Measurements from ENCODE around the gene PITRM1.

Gene PITRM1

DNA sequence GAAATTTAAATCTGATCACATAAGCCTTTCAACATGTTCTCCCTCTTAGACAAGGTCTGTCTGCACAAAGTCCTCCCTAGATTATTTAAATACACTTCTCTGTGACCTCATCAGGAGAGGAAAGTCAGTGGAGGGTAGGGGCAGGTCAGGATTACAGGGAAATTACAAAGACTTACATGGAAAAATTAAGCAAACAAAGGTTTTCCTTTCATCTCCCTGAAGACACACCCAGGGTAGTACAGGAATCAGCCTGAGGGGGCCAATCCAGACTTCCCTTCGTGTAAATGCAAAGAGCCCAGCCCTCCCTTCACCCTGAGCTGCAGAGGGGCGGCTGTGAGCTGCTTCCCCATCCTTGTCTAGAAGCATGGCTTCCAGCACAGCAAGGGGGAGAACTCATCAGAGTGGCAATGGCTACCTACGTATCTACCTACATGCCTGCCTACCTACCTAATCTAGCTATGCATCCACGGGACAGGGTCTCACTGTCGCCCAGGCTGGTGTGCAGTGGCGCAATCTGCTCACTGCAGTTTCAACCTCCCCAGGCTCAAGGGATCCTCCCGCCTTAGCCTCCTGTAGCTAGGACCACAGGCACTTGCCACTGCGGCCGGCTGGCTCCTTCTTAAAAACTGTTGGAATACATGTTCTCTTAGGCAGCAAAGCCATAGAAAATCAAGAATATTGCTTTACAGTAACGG lies 33.2 kb downstream of the PITRM1 start:
- no peak for DNase-seq (ENCODE audit: low read depth in 2 of 2)

DNA sequence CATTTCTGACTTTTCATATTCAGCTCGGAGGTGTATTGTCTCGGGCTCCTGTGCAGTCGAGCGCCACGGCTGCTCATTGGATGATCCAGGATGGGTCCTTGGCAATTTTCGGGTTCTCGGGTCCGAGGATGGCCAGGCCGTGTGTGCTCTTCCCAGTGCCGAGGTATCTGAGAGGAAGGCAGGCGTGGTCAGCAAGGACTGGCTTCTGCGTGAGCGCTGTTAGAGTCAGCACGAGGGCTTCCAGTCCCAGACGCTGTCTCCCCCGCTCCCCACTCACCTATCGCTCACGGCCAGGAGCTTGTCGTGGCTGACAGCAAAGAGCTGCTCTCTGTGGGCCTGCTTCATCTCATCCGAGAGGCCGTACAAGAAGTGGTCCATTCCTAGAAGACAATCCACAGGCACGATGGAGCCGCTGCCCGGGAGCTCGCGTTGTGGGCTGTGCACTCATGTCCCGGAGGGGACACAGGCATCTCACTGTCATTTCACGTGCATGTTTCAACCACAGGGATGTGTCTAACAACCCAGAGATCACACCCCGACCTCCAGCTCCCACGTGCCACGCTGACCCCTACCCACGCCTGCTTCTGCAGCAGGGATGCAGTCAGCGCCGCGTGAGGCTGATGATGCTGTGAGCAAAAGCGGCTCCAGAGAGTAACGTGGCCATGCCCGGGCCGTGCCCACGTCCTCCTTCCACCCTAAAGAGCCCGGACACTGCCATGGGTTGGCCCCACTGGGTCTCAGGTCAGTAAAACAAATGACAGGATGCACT lies 34.4 kb downstream of the PITRM1 start:
- DNase-seq (ENCODE audit: low read depth in 2 of 2): no peak

DNA sequence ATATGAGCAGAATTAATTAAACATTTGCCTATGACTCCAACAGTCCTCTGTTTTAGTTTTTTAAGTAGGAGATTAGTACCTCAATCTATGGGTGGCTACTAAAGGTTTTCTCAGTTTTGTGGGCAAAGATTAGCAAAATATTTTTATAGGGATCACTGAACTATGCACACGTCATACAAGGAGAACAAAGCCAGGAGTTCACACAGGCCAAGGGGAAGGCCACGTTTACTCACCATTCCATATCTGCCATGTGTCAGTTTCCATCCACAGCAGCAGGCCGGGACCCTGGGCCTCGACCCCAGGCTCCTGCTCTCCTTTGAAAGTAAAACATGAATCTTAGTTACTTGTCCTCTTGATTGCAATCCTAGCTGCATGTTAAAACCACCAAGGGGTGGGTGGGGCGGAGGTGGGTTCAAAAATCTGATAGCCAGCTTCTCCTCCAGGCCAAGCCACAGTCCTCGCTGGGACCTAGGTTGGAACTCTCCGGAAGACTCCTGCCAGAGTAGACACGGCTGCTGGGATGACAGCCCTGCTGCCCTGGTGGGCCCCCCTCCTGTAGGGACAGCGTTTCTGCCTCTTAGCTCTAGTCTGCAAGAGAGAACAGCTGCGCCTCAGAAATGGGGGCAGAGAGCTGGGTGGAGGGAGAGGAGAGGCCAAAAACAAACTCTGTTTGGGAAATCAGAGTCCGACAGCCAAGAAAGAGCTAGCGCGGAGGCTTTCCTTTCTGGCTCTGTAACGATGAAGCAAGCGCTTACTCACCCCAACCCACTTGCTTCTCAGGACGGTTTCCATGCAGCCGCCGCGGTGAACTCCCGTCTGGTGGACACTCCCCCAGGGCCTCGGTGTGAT lies 35.6 kb downstream of the PITRM1 start:
- DNase-seq (ENCODE audit: low read depth in 2 of 2): no peak

DNA sequence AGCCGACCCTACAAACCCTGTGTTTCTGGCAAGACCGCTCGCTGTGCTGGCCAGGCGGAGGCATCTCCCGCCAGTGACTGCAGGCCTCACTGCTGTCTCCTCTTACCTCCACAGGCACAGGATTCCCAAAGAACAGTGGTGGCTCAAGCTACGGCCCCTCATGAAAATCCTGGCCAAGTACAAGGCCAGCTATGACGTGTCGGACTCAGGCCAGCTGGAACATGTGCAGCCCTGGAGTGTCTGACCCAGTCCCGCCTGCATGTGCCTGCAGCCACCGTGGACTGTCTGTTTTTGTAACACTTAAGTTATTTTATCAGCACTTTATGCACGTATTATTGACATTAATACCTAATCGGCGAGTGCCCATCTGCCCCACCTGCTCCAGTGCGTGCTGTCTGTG lies 36.2 kb downstream of the PITRM1 start:
- no peak for DNase-seq (ENCODE audit: low read depth in 2 of 2)

DNA sequence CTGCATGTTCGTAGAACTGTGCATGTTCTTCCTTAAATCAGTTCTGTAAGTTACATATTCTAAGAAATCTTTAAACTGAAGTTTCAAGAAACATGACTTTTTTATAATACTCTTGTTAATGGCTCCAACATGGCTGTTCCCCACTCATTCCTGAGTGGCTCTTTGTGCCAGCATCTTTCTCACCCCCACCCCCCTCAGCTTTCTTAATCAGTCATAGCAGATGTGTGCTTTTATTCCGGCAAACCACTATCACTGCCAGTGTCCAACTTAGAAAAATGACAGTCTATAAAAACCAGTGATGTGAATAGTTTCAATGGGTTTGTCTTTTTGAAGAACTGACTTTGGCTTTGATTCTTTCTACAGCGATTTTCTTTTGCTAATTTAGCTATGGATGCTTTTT lies 37.6 kb downstream of the PITRM1 start:
- no peak for DNase-seq (ENCODE audit: low read depth in 2 of 2)

DNA sequence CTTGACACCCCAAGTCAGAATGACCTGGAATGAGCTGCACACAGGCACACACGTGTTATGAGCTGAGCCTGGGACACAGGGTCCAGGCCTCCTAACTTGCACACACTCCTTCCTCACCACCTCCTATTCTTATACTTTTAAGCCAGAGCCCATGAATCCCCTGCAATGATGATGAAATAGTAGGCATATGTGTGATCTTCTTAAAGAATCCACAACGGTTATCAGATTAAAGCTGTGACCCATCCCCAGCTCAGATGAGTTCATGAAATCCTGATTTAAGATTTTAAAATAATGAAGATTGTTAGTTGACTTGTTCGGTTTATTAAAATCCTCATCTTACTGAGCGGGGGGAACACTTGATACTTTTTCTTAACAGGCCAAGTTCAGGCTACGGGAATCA lies 38.6 kb downstream of the PITRM1 start:
- no peak for DNase-seq (ENCODE audit: low read depth in 2 of 2)

DNA sequence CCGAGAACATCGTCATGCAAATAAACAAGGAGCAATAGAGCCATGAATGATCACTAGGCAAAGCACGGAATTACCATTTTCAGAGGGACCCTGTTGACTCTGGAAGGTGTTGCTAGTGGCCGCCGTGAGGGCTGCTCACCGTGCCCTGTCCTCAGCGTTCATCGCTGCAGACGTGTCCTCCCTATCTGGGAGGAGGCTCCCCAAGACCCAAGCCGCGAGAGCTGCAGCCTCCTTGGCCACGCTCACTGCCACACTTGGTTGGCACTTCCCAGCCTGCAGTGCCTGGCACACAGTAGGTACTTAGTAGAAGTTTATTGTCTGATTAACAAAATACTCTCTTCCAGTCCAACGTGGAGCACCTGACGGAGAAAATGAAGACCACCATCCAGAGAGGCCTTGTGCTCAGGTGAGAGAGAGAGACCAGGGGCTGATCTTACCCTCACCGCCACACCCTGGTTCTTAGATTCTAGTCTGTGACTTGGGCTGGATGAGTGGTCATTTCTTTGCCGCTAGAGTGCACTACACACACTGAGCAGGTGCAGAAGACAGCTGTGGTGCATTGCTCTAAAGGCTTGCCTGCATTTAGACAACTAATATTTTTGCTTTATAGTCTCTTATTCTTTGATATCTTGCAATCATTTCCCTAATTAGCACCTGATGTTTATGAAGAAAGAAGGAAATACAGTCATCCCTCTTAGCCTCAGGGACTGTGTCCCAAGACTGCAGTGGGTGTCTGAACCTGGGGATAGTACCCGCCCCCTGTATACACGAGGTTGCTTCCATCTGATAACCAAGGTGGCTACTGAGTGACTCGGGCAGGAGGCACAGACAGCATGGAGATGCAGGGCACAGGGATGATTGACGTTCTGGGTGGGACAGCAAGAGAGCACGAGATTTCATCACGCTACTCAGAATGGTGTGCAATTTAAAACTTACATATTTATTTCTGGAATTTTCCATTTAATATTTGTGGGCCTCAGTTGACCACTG lies 40.3 kb downstream of the PITRM1 start:
- DNase-seq (ENCODE audit: low read depth in 2 of 2): no peak

DNA sequence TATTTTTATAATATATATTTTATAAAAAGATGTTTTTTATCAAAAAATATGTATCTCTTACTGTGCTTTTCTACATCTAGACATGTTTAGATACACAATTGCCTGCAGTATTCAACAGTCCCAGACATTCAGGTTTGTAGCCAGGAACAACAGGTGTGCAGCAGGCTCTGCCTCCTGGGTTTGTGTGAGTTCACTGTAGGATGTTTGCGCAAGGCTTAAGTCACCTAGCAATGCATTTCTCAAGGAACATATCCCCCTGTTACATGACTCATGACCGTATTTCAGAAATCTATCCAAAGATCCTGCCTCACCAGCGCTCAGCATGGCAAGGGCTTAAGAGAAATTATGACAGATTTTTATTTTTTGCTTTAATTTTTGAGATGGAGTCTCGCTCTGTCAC lies 41.5 kb downstream of the PITRM1 start:
- DNase-seq (ENCODE audit: low read depth in 2 of 2): no peak

DNA sequence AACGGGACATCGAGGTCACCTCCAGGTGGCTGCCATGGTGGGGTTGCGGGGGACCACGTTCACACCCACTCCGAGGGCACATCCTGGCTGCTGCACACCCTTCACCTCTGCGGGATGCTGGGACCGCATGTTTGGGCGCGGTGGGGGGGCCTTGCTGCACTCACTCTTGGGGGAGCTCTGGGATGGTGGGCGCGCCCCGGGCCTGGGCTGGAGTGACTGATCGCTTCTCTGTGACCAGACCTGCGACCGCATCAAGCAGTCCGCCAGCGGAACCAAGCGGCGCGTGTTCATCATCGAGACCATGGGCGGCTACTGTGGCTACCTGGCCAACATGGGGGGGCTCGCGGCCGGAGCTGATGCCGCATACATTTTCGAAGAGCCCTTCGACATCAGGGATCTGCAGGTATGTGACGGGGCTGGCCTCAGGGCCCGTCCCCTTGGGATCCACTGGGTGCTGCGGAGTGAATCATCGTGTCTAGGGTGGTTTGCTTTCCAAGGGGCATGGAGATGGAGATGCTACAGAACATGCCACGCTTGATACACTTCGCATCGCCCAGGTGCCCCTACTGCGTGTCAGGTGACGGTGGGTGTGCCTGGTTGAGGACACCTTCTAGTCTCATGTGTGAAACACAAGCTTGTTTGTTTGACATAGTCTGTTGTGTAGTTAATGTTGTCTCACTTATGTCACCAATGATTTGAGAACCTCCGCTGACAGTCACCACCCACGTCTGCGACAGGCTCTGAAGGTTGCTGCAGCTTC lies 42.8 kb downstream of the PITRM1 start:
- no peak for DNase-seq (ENCODE audit: low read depth in 2 of 2)

DNA sequence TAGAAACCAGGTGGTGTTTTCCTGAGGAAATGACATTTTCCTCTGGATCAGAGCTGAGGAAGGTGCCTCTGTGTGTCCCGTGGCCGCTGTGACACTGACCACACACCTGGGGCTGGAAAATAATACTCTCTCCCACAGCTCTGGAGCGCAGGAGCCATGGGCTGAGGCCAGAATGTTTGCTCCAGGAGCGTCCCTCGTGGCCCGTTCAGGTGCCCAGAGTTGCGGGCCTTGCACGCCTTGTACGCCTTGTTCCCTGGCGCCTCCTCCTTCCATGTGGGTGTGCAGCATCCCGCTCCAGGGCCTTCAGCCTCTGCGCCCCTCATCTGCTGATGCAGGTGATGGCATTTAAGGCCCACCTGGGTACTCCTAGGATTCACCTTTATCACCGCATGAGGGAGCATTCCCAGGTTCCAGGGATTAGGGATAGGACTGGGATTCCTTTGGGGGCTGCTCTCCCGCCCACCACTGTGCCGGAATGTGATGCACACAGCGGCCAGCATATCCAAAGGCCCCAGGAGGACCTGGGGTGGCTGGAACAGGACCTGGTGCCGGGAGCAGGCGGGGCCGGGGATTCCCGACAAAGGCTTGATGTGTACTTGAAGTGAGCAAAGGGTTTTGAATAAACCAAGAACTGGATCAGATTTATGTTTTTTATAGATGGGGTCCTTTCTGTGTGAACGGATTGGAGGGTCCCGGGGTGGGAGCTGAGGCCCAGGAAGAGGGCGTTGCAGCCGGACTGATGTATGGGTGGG lies 44.0 kb downstream of the PITRM1 start:
- DNase-seq (ENCODE audit: low read depth in 2 of 2): no peak

DNA sequence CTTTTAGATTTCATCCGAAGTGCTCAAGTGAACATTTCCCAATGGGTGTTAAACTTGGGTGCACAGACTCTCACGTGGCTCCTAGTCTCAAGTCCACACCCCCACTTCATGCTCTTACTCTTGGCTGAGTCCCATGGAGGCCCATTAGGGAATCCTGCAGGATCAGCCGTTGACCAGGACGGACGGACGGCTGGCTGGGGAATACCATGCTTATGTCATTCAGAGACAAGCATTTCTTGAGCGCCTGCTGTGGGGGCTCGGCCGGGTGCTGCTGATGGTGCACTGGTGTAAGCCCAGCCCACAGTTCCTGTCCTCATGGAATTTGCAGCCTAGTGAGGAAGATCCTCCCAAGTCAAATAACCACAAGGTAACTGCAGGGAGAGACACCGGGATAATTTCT lies 44.7 kb downstream of the PITRM1 start:
- DNase-seq (ENCODE audit: low read depth in 2 of 2): no peak

DNA sequence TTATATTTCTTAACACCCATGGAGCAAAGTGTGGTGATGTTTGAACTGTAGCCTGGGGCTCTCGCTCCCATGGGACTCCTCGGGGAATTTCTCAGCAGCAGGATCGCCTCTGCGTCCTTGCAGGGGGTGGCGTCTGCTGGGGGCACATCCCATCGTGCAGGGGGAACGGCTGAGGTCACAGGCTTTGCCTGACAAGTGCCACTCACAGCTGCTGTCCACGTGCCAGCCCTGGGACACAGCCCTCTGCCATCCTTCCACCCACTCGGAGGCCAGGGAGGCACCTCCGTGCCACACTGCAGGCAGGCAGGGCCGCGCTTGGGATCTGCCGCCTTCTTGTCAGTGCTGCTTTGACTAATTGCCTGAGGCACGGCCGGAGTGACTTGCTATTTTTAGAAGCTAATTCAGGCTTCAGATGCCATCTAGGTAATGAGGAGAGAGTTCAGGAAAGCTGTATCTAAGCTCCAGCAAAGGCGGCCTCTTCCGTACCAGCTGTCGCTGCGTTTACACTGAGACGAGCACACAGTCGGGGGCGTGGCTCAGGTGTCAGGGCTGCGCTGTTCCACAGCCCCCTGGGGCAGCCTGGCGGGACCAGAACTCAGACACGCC lies 45.7 kb downstream of the PITRM1 start:
- DNase-seq (ENCODE audit: low read depth in 2 of 2): no peak

DNA sequence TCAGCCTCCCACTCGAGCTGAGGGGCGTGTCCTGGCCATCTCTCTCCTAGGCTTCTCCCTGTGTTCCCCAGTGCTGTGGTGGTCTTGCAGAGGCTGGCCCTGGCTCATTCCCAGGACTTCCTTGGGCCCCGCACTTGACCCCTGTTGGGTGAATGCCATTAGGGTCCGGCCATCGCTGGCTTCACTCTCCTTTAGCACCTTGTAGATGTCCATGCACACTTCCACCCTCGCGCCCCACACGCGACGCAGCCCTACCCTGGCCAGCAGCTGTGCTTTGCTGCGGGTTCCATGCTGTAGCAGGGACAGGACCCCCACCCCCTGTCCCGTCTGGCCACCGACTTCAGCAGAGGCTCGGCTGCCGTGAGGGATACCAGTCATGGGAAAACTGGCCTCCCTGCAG lies 46.3 kb downstream of the PITRM1 start:
- no peak for DNase-seq (ENCODE audit: low read depth in 2 of 2)

DNA sequence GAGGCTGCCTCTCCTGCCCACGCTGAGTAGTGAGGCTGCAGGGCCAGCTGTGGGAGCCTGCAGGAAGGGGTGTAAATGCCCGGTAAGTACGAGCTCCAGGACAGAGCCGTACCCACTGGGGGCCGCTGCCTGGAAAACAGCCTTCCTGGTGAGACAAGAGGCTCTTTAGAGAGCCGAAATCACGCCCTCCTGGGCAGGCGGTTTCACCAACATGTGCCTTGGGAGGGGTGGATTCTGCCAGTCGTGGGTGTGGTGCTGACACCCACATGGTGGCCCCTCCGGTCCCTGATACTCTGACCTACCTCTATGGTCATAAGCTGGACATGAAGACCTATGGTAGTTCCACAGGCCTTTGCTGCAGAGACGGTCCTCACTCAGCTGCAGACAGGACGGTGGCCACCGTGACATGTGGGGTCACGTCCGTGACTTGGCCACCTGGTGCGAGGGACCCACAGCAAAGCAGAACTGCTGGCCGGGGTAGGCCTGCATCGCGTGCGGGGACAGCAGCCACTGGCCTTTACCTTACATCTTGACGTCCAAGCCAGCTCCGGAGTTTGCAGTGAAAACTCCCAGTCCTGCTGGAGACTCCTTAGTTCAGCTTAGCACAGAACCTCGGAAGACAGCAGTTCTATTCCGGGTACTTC lies 46.9 kb downstream of the PITRM1 start:
- no peak for DNase-seq (ENCODE audit: low read depth in 2 of 2)

DNA sequence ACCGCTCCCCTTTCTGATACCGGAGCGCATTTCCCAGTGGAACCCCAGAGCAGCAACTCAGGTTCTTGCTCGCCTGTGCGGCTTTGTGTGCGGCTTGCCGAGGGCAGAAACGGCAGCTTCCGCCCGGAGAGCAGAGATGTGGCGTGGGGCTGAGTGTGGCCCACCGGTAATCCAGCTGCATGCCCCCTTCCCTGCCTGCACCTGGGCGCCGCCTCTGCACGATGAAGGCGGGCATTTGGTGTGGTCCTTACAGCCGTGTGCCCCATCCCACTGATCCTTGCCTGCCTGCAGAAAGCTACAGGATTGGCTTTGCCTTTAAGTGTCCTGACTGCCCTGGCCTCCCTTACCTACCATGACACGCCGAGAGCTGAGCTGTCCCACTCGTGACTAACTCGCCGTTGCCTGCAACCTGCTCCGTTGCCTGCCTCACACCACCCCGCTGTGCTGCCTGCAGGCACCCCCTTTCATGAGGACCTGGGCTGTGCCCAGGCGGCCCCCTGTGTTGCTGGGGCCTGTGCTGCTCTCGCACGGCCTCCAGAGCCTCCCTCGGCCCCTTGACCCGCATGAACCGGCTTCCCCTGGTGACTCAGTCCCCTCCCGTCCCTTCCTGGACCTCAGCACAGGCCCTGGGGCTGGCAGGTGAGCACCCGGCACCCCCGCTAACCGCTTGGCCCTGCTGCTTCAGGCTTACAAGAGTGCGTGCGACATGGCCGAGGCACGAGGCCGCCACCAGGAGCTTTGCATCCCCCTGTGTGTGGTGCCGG lies 48.0 kb downstream of the PITRM1 start:
- DNase-seq (ENCODE audit: low read depth in 2 of 2): no peak

DNA sequence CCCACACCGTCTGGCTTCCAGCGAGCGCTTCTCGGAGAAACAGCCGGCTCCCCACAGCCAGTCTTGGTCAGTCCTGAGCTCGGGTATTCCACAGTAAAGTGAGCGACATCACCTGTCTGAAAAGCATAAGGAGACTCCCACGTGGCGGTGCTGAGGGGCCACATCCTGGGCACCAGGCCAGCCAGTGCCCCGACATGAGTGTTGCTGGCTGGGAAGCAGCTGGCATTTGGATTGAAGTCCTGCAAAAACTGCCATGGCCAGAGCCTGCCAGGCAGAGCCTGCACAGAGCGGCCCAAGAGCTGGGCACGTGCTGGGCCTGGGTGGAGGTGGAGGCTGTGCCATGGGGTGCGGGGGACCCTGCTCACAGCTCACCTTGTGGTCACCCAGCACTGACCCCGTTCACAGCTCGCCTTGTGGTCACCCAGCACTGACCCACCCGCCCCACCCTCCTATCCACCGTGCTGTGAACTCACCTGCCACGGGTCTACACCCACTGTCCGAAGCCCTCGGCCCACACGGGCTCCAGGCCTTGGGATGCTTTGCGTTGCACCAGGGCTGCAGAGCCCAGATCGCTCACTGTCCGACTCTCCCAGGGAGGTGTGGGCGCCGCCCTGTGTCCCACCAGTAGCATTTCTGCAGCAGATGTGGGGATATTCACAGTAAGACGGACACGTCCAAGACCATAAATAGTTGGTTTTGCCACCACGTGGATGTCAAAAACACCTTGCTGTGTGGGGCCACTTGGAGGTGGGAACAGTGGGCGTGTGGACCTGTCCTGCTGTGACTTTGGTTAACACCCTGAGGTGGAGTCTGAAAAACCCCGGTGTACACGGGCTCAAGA lies 48.8 kb downstream of the PITRM1 start:
- no peak for DNase-seq (ENCODE audit: low read depth in 2 of 2)

DNA sequence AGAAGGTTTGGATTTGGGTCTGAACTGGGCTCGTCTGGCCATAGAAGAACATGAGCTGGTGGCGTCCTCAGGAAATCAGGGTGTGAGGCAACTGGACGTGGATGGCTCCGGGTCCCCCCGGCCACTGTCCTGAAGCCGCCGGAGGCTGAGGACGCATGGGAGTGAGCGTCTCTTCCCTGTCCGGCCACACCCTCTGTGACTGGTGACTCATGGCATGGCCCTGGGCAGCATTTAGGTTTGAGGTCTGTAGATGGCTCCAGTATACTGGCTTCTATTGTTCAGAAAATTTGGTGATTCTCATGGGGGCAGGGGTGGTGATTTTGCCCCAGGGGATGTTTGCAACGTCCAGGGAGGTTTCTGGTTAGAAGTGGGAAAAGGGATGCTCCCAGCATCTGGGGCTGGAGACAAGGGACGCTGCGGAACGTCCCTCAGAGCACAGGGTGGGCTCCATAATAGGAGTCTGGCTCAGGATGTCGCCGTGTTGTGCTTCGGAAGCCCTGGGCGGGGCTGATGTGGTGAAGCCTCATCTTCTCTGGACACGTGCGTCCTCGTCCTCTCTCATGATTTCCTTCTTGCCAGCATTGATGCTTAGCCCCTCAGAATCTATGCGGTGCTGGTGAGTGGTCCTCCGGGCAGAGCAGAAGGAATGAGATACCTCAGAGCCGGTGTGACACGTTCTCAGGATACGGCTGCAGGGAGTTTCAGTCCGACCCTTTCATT lies 49.9 kb downstream of the PITRM1 start:
- no peak for DNase-seq (ENCODE audit: low read depth in 2 of 2)

Data from stimulated activated CD8-positive, alpha-beta memory T cell treated with anti-CD3 and anti-CD28 coated beads, Interleukin-15, amount 100 ng/mL, for 4 hours (primary cell).